ENCODE measurements around the gene AREL1.

AREL1 gene

DNA sequence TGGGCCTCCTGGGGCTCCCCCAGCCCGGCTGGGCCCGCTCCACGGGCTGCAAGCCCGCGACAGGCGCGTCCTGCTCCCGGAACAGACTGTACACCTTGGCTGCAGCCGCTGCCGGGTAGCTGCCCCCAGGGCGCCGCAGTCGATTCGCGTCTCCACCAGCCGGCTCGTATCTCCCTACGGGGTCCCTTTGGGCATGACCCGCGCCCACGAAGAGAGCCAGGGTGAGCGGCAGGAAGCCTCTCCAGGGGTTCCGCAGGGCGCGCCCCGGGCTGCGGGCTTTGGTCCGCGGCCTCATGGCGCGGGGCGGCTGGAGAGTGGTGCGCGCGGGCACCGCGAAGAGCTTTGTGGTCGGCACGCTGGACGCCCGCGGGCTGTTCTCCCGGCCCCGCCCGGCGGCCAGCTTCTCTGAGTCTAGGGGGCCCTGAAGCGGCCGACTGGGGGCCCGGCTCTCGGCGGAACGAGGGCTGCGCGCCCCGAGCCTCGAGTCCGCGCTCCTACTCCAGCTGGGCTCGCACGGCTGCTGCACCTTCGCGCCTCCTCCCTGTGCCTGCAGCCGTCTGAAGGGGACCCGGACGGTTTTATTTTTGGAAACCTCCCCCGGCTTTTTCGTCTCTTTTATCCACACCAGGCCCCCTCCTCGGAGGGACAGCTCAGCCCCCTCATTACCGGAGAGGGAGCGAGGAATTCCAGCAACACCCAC is 101.1 kb downstream of the AREL1 start, which contains the start of gene LTBP2:
TSS of gene LTBP2 (minus strand) at position 588 of the 700 bp plus-strand sequence. CDS start at position 295, 293 bp downstream.
- no peak for DNase-seq (ENCODE audit: low read depth)
